SK-N-DZ (cell line): Measurements from ENCODE around the gene HDAC4.
A peak's percentile ranks its signal among the peaks of the same experiment; 100 is the strongest.

Source experiments
- DNase-seq: peaks from one replicate; pipeline ENCODE4 v3.0.0-alpha.2; 2015; ENCODE audit warnings: low spot score

The HDAC4 gene

DNA sequence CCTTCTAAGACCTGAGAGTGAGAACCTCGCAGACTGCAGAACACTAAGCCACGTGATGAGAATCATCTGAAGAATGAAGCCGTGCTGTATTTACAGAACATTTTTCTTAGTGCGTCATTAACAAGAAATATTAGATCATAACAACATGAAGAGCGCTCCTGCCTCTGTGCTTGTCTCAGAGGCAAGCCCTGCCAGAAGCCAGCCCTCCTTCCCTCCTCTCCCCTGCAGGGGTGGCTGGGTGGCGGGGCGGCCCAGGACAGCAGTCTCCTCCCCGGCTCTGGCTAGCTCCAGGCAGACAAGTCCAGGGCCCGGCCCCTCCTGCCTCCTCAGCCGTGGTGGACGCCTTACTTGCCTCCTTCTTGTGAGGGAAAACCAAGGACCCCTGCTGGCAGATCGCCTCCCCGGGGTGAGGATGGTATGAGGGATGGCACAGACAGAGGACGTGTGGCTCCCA, 290.2 kb downstream of the HDAC4 start:
- no peak for DNase-seq

DNA sequence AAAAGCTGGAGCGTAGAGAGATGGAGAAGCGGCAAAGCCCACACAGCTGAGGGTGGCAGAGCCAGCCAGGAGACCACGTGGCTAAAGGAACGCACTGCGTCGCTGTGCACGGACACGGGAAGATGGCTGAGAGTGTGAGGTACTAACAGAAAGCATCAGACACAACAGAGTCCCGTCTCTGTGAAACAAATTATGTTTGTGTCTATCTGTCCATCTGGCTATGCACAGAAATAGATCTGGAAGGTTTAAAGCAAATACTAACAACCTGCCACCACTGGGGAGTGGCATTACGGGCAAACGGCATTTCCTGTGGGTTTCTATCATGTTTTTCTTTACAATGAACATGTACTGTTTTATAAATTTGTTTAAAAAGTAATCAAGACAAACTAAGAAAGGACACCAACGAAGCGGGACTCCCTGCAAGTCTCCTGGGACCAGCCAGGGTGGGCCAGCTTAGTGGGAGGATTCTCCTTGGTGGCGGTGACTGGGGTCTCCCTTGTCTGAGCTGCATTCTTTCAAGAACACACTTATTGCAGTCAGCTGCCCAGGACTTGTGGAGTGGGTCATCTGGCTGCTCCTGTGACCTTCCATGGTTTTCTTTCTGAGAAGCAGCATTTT, 290.8 kb downstream of the HDAC4 start:
- DNase-seq, result no peak

DNA sequence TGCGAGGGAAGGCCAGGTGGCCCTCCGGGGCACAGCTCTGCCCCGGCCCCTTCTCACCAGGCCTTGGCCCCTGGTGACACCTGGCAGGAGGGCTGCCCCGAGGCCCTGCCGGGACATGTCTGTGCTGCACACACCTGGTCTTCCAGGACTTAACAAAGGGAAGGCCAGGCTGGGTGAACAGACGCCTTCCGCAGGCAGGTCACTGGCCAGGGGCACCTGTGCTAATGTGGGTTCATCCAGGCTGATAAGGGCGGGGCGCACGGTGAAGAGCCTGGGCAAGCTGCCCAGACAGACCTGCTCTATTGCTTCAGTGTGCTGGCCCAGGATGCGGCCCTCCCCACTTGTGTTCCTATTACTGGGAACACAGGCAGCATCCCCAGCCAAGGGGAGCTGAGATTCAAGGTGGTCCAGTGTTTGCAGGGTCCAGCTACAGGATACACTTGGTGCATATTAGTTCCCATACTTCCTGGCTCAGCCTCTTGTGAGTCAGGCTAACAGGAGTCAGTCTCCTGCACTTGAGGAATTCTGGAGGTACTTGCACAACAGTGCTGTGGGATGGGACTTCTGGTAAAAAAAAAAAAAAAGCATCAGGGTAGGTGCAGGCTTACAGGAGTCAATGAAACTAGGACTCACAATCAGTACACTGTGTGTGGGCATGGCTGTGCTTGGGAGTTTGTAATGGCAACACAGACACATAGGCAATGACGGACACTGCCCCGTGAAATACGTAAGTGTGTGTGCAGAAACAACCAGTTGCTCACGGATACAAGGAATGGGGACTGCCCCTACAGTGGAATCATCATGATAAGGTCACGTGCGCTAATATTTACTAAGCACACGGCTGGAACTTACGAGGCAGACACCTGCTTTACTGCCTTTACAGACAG, 291.5 kb downstream of the HDAC4 start:
- DNase-seq, result no peak

DNA sequence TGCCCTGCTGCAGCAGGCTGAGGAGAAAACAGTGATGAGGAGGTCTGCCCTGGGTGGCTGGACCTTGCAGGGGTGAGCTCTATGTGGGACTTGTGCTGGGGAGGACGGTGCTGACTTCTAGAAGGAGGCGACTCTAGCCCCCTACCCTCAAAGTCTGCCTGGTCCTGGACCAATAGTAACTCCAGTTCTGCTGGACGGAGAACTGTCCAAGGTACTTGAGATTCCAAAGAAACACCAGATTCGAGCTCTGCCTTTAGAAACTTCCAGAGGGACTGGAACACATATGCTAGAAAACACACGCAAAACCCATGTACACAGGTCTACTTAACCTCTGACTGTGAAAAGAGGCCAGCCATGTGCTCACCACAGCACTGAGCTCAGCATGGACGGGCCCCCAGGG, 292.4 kb downstream of the HDAC4 start:
- DNase-seq, result no peak

DNA sequence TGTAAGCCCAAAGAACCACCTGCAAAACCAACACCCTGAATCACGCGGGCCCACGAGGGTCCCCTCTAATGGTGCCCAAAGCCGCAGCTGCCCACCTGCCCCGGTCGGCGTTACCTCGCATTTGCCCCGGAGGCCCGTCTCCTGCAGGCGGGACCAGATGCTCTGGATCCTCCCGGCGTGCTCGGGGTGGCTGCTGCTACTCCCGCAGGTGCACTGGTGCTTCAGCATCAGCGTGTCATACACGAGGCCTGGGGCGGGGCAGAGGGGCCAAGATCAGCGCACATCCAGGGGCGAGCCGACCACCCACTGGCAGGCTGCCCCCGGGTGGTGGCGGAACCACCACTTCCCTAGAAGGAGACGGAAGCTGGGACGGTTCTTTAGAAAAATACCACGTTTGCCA, 292.9 kb downstream of the HDAC4 start:
- DNase-seq, result no peak

DNA sequence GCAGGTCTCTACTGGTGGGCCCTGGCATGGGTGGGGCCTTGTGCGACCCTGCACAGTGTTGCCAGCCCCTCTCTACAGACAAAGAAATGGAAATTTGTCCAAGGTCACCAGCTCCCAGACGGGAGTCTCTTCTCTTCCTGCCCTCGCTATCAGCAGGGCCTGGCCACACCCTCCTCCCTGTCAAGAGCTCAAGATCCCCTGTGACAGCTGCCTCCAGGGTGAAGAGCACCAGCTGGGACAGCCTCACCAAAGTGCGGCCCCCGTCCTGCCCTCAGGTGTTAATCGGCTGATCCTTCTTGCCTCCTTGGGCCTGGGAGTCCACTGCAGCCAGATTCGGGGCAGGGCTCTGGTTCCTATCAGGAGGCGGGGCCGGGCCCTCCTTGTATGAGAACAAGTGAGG, 293.9 kb downstream of the HDAC4 start:
- DNase-seq, result no peak

DNA sequence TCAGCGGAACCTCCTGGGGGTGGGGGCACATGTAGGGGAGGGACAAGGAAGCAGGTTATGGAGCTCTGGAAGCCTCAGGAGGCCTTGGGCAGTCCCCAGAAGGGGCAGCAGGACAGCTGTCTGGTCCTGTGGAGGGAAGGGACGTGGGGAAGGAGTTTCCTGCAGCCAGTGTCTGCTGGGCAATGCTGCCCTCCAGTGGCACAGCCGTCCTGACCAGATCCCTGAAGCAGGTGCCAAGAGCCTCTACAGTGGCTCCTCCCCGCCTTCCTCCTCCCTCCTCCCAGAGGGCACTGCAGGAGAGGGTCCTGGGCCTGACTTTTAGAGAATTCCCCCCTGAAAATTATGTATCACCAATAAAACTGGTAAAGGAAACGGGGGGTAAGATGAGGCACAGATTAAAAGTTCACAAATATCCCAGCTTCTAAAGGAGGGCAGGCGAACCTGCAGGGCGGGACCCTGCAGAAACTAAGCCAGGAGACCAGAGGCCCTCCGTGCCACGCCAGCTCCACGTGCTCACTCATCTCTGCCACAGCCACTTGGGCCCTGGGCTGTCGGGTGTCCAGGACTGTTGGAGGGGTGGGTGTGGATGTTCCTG, 294.4 kb downstream of the HDAC4 start:
- DNase-seq, result peak; percentile 47

DNA sequence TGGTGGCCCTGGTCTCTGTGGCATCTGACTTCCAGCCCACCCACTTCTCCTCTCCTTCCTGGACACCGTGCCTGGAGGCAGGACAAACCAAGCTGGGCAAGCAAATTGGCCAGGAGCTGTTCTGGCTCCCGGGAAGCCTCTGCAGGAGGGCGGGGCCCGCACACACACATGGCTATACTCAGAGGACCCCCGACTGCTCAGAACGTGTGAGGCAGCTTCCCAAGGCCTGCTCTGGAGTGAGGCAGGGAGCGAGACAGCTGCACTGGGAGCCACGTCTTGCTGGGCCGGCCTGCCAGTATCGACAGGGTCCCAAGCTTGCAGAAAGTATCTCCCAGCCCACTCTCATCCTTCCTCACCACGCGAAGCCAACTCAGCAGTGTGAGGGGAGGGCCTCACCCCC, 295.6 kb downstream of the HDAC4 start:
- no peak for DNase-seq

DNA sequence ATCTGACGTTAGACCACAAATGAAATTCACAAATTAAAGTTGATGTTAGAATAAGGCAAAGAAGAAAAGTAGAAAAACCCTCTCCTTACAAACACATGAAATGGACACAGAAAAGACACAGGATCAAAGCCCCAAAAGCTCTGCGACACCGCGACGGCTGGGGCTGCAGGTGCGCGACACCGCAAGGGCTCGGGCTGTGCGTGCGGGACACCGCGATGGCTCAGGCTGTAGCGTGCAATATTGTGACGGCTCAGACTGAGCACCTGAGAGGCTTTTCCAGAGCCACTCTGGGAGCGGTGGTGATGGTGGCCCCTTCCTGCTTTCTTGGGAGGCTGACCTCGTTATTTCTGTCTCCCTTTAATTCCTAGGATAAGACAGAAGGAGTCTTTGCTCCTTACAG, 296.0 kb downstream of the HDAC4 start:
- DNase-seq, result no peak

DNA sequence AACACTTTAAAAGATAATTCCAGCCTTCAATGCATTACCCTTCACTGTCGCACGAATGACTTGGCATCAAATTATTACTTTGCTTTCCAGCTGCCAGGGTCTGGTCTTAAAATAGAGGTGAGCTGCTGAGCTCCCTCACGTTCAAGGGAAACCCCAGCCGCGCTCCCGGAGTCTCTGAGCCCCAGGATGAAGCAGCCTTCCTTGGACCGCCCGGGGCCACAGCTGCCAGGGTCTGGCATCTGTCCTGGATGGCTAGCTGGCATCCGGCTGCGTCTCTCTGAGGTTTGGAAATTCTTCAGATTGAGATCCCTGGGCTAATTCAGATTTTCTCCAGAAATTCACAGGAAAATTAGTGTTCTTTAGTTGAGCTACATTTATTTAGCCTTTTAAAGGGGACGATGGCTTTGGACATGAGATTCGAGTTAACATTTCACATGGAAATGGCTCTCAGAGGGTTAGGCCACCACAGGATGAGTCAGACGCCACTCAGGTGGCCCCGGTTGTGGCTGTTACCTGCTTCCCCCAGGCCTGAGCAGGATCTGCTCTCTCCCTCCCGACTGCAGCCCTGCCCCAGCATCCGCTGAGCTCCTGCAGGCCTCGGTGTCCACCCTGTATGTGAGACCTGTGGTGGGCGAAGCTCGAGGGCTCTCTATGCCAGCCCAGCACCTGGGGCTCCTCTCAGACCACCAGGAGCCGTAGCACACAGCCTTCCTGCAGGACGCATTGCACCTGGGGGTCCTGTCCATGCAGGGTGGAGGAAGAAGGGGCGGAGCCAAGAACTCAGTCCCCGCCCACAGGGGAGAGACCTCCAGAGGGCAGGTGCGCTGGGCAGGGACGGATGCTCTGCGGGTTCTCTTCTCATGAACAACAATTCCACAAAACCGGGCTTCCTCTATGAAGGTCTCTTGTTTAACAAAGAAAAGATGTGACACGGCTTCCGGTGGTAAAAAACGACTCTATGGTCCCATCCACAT, 297.4 kb downstream of the HDAC4 start:
- DNase-seq, result no peak

DNA sequence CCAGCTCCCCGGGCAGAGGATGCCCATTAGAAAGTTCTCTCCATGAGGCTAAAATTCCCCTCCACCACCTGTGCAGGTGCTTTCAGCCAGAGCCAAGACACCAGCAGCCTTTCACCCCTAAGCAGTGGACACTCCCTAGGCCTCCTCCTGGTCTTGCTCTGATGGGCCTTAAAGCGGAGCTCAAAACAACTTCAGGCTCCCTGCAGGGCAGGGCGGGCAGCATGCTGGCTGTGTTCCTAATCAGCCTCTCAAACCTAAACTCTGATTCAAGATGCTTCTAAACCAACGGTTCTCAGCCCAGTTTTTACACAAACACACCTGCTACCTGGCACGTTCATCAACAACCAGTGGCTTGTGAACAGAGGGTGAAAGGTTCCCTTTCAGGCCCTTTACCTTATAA, 298.6 kb downstream of the HDAC4 start:
- DNase-seq, result no peak

DNA sequence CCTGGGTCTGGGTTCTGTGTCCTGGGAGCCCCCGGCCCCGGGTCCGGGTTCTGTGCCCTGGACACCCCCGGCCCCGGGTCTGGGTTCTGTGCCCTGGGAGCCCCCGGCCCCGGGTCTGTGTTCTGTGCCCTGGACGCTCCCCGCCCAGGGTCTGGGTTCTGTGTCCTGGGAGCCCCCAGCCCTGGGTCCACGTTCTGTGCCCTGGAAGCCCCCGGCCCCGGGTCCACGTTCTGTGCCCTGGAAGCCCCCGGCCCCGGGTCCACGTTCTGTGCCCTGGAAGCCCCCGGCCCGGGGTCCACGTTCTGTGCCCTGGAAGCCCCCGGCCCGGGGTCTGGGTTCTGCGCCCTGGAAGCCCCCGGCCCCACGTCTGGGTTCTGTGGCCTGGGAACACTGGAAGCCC, 299.0 kb downstream of the HDAC4 start:
- no peak for DNase-seq

DNA sequence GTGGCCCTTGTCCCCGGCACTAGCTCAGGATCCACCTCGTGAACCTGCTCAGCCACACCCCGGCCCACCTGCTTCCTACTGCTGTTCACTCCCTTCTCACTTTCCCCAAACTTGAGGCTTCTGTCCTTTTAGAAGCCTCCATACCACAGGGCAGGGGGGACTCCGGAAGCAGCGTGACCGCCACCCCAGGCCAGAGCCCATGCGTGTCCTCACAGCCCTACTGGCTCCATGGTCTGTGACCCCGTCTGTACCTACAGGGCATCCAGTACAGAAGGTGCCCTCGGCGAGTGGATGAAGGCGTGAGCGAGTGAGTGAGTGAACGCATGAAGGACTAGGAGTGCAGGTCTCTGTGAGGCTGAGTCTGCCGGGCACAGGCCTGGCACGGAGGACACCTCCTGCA, 299.7 kb downstream of the HDAC4 start:
- no peak for DNase-seq

DNA sequence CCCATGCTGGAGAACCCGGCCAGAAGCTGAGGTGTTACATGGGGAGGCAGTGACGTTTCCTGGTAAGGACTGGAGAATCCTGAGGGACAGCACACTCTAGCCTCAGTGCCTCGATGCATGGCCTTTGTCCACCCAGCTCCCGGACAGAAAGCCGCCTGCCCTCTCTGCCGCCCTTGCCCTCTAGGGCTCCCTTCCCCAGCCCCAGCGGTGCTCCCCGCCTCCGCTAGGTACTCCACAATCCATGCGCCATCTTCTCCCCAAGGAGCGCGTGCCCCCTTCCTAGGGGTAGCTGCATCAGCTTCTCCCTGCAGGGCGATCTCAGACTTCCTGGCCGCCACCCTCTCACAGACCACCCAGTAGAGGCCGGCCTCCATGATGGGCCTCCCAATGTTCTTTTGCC, 301.3 kb downstream of the HDAC4 start:
- no peak for DNase-seq

DNA sequence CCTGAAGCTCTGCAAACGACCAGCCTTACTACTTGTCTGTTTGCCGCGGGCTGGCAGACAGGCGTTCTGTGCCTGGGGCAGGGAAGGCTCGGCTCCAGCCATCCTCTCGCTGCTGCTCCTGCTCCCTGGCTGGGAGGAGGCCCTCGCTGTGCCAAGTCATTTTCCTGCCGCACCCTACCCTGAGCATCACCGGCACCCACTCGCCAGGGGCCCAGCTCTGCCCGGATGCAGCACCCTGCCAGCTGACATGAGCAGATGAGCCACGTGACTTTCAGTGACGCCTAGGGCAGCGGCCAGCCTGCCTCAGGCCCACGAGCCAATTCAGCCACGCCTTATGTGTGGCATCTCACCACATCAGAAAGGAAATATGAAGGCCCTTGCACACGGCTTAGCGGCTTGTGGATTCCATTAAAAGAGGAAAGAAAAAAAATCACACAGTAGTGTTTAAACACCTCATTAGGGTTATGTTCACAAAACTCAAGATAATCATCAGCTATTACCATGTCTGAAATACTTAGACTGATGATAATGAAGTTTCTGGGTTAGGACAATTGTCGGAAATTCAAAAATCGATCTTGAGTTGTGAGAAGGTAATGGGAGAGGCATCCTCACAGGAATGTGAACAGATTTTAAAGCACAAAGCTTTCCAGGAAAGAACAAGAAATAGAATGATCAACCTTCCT, 302.4 kb downstream of the HDAC4 start:
- DNase-seq, result no peak

DNA sequence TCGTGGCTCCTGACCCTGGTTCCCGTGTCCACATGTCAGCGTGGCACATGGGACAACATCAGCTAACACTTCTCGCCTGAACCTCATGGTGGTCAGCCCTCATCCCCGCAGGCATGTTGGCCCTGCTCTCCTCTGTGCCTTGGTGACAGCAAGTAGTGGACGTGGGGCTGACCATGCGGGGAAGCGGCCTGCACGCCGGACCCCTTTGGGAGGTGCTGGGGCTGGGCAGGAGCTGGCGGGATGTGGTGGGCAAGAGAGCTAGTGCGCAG, 303.5 kb downstream of the HDAC4 start:
- no peak for DNase-seq

DNA sequence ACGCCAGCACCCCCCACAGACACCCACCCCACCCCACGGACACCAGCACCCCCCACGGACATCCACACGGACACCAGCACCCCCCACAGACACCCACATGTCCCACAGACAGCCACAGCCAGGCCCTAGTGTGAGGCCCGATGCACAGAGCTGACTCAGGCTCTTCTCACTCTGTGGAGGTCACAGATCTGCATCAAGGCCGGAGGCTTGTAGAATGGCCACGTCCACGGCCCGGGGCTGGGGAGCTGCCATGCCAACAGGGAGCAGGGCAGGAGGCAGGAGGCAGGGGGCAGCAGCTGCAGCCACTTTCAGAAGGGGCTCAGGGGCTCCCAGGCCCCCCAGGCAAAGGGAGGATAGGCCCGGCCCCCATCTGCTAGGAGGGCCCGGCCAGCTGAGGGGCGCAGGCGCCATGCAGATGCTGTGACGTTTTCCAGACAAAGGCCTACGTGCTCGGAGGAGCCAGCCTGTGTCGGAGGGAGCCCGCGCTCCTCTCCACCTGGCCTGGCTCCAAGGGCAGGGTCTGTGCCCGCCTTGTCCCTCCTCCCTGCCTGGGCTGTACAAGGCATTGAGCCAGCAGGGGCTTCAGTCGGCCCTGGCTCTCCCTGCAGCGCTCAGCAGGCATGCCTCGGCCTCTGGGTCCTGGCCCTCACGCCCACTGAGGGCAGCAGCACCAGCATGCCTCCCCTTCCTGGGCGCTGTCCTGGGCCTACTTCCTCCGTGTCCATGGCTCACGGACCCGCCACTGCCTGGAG, 304.0 kb downstream of the HDAC4 start:
- DNase-seq, result no peak

DNA sequence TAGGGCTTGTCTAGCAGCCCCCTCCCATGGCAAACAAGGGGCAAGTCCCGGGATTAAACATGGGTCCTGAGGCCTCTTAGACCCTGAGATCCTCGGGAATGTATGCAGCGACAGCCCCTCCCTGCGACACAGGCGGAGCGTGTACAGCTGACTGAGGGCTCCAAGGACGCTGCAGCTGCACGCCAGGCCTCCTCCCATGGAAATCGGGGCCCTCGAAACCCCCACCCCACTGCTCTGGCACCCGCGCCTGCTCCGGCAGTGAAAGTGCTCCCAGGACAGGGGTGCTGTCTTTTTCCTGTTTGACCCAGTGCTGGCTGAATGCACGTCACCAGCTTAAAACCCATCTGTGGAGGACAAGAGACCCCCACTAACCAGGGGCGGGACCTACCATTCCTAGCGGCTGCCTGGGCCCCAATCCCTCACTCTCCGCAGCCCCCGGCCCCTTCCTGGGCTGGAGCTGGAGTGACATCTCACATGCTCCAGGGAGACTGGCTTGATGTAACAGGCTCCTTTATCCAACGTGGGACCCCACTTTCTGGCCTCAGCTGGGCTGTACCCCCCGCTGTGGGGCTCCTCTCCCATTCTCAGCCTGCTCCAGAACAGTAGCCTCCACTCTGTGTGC, 305.2 kb downstream of the HDAC4 start:
- no peak for DNase-seq

DNA sequence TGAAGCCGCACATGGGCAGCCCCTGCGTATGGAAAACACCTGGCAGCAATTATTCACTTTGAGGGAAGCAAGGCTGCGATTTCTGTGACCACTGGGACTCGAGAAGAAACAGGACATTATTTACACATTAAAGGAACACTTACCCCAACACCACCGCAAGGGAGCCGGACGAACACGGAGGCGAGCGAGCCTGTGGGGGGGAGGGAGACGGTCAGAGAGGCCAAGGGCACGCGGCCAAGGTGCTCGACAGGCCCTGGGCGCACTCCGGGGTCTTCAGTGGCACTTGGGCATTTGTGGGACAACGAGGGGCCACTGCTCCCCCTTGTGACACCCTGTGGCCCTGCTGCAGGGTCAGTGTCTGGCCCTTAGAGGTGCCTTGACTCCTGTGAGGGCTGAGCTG, 306.0 kb downstream of the HDAC4 start:
- DNase-seq, result no peak

DNA sequence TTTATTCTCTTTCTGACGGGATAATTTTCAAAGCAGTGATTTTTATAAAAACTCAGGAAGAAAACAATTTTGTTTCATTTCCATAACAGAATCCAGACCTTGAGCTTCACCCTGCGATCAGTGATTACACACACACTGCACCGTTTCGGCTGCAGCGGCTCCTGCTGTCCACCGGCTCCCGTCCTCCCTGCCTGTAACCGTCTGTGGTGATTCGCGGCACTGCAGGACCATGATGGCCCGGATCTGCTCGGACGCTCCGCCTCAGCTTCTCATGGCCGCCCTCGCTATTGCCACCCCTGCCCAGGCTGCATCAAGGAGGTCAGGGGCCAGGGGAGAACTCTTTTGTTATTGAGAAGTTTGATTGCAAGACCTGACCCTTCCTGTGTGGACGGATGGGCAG, 306.9 kb downstream of the HDAC4 start:
- no peak for DNase-seq
